H9 (cell line): Measurements from ENCODE around the gene MSI2. TPM values are rescaled to one million over a fixed set of nuclear protein-coding genes. Genes with fewer than 3 reads are reported as not detected.

Experiments
- DNase-seq: peaks from one replicate; pipeline ENCODE4 v3.0.0-alpha.2; 2017
- H2AFZ ChIP-seq: one replicate; pipeline ENCODE4 v1.6.1; 2013; ENCODE audit warnings: mild to moderate bottlenecking, low read length, control low read depth, moderate library complexity
- H2AK5ac ChIP-seq: 2 replicates; pipeline ENCODE4 v1.6.1; 2013; ENCODE audit warnings: low read length, control low read depth, mixed read lengths; ENCODE audit not compliant: insufficient read length
- H2BK120ac ChIP-seq: one replicate; pipeline ENCODE4 v1.6.1; 2013; ENCODE audit warnings: low read depth, mild to moderate bottlenecking, low read length, control low read depth, inconsistent platforms; ENCODE audit not compliant: poor library complexity, severe bottlenecking
- H2BK12ac ChIP-seq: 2 replicates; pipeline ENCODE4 v1.6.1; 2013; ENCODE audit warnings: low read length, control low read depth, mixed read lengths, low read depth; ENCODE audit not compliant: insufficient read length
- H2BK15ac ChIP-seq: 2 replicates; pipeline ENCODE4 v1.6.1; 2013; ENCODE audit warnings: low read depth, low read length, control low read depth
- H2BK20ac ChIP-seq: one replicate; pipeline ENCODE4 v1.6.1; 2013; ENCODE audit warnings: low read depth, mild to moderate bottlenecking, low read length, control low read depth, inconsistent platforms; ENCODE audit not compliant: poor library complexity, severe bottlenecking
- H2BK5ac ChIP-seq: 2 replicates; pipeline ENCODE4 v1.6.1; 2013; ENCODE audit warnings: low read length, control low read depth, mixed read lengths; ENCODE audit not compliant: insufficient read length
- H3K14ac ChIP-seq: 2 replicates; pipeline ENCODE4 v1.6.1; 2013; ENCODE audit warnings: low read length, control low read depth; ENCODE audit not compliant: insufficient read depth
- H3K18ac ChIP-seq: 2 replicates; pipeline ENCODE4 v1.6.1; 2013; ENCODE audit warnings: low read depth, mild to moderate bottlenecking, mixed read lengths, low read length, control low read depth; ENCODE audit not compliant: insufficient read length
- H3K23ac ChIP-seq: 2 replicates; pipeline ENCODE4 v1.6.1; 2013; ENCODE audit warnings: low read length, control low read depth, mixed read lengths, low read depth; ENCODE audit not compliant: insufficient read length
- H3K23me2 ChIP-seq: 2 replicates; pipeline ENCODE4 v1.6.1; 2013; ENCODE audit warnings: low read depth, mild to moderate bottlenecking, mixed read lengths, low read length, control low read depth; ENCODE audit not compliant: insufficient read length, poor library complexity, severe bottlenecking
- H3K27ac ChIP-seq: 2 replicates; pipeline ENCODE4 v1.5.1; 2013; ENCODE audit warnings: low read length, control low read depth, mixed read lengths, low read depth; ENCODE audit not compliant: insufficient read length
- H3K27me3 ChIP-seq: 2 replicates; pipeline ENCODE4 v1.6.1; 2013; ENCODE audit warnings: low read length, control low read depth, inconsistent platforms; ENCODE audit not compliant: insufficient read depth
- H3K4ac ChIP-seq: 2 replicates; pipeline ENCODE4 v1.6.1; 2013; ENCODE audit warnings: low read depth, mild to moderate bottlenecking, control low read depth, inconsistent platforms, low read length, moderate library complexity
- H3K4me1 ChIP-seq: 2 replicates; pipeline ENCODE4 v1.6.1; 2013; ENCODE audit warnings: low read length, control low read depth, inconsistent platforms; ENCODE audit not compliant: insufficient read depth
- H3K4me2 ChIP-seq: 2 replicates; pipeline ENCODE4 v1.6.1; 2013; ENCODE audit warnings: low read length, control low read depth, mixed read lengths; ENCODE audit not compliant: insufficient read length, insufficient read depth
- H3K56ac ChIP-seq: 2 replicates; pipeline ENCODE4 v1.6.1; 2013; ENCODE audit warnings: low read depth, mild to moderate bottlenecking, mixed read lengths, low read length, control low read depth; ENCODE audit not compliant: insufficient read length
- H3K79me1 ChIP-seq: 2 replicates; pipeline ENCODE4 v1.6.1; 2013; ENCODE audit warnings: low read depth, mild to moderate bottlenecking, moderate library complexity, low read length, control low read depth, inconsistent platforms; ENCODE audit not compliant: insufficient read depth, poor library complexity, severe bottlenecking
- H3K79me2 ChIP-seq: 2 replicates; pipeline ENCODE4 v1.6.1; 2013; ENCODE audit warnings: low read length, control low read depth, inconsistent platforms; ENCODE audit not compliant: insufficient read depth
- H3K9ac ChIP-seq: 2 replicates; pipeline ENCODE4 v1.6.1; 2013; ENCODE audit warnings: low read length, control low read depth, mixed read lengths; ENCODE audit not compliant: insufficient read length; ENCODE audit errors: extremely low read depth
- H3K9me3 ChIP-seq: one replicate; pipeline ENCODE4 v1.6.1; 2013; ENCODE audit warnings: low read depth, low read length, inconsistent platforms; ENCODE audit not compliant: control insufficient read depth
- H3T11ph ChIP-seq: one replicate; pipeline ENCODE4 v1.6.1; 2013; ENCODE audit warnings: mild to moderate bottlenecking, low read length, control low read depth, inconsistent platforms
- H4K20me1 ChIP-seq: one replicate; pipeline ENCODE4 v1.6.1; 2013; ENCODE audit not compliant: control insufficient read depth, insufficient read length, insufficient read depth
- H4K5ac ChIP-seq: 2 replicates; pipeline ENCODE4 v1.6.1; 2013; ENCODE audit warnings: low read depth, mild to moderate bottlenecking, mixed read lengths, low read length, control low read depth; ENCODE audit not compliant: insufficient read length
- H4K8ac ChIP-seq: replicated peaks from 2 replicates; pipeline ENCODE4 v1.6.1; 2013; ENCODE audit warnings: low read length, control low read depth, mixed read lengths, low read depth; ENCODE audit not compliant: insufficient read length
- H4K91ac ChIP-seq: 2 replicates; pipeline ENCODE4 v1.6.1; 2013; ENCODE audit warnings: low read depth, mild to moderate bottlenecking, moderate library complexity, mixed read lengths, low read length, control low read depth; ENCODE audit not compliant: insufficient read length
- H3K27ac Mint-ChIP-seq, 3 experiments: 2 replicates in 2 of 3; 3 replicates in 1 of 3; pipeline ENCODE4 v1.8.0; 2020 to 2021; ENCODE audit warnings: mixed read lengths in 3 of 3, mild to moderate bottlenecking in 1 of 3, moderate library complexity in 1 of 3
- H3K27me3 Mint-ChIP-seq: 2 replicates; pipeline ENCODE4 v1.8.0; 2021; ENCODE audit warnings: low read depth, mild to moderate bottlenecking, moderate library complexity, mixed read lengths
- H3K36me3 Mint-ChIP-seq, 3 experiments: 2 replicates in 2 of 3; 3 replicates in 1 of 3; pipeline ENCODE4 v1.8.0; 2020 to 2021; ENCODE audit warnings: low read depth in 3 of 3, mixed read lengths in 3 of 3; ENCODE audit not compliant: insufficient read depth in 1 of 3
- H3K4me1 Mint-ChIP-seq, 2 experiments: 2 replicates each; pipeline ENCODE4 v1.8.0; 2020; ENCODE audit warnings: mixed read lengths in 2 of 2
- H3K4me3 Mint-ChIP-seq, 2 experiments: 2 replicates in 1 of 2; 3 replicates in 1 of 2; pipeline ENCODE4 v1.8.0; 2020 to 2021; ENCODE audit warnings: mild to moderate bottlenecking in 2 of 2, mixed read lengths in 2 of 2, moderate library complexity in 1 of 2
- H3K9me3 Mint-ChIP-seq, 2 experiments: 2 replicates in 1 of 2; 3 replicates in 1 of 2; pipeline ENCODE4 v1.8.0; 2020; ENCODE audit warnings: mild to moderate bottlenecking in 2 of 2, mixed read lengths in 2 of 2, moderate library complexity in 1 of 2
- WGBS: extraction: QIAGEN DNeasy Blood & Tissue Kit; methylation state at CpG from one replicate; pipeline ENCODE4 v1.1.7; 2013; ENCODE audit warnings: missing lambda C conversion rate, low lambda C conversion rate, mixed read lengths; ENCODE audit not compliant: insufficient read length; ENCODE audit errors: extremely low coverage; 5-methylcytosine and 5-hydroxymethylcytosine counted together
- total RNA-seq: library from RNA; stranded (reverse); gene quantifications from 2 replicates; pipeline ENCODE4 v1.2.1, GENCODE V29; 2021
- TF ChIP-seq, protein P1 (sequence below): fragments of 200-600 bp; sonication (generic); conservative IDR thresholded peaks from 3 replicates; pipeline ENCODE4 v1.8.0; 2021; ENCODE audit warnings: antibody characterized with exemption, mild to moderate bottlenecking

Gene MSI2
- total RNA-seq, 1 experiment from 2014 or later, result 98.5 TPM

DNA sequence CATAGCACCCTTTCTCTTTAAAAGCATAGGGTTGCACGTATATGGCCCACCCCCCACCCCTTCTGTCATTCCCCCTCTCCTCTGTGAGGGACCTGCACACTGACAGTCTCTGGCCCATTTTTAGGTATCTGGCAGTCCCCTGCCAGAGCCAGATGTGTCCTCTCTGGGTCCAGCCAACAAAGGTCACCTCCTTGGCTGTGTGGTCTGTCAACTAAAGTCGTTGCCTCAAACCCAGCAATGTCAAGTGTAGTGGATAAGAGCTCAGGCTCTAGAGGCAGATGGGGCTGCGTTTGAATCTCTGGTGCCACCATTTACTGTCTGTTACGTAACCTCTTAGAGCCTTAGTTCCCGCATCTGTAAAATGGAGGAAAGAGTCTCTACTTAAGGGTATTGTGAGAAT lies 211.5 kb downstream of the MSI2 start:
- no peak overlapping the region for H2BK20ac ChIP-seq
- no peaks in the 10 kb centered on the region for H3K79me1 ChIP-seq
- H2BK12ac ChIP-seq, result no peak overlapping the region
- H4K8ac ChIP-seq, result no peak overlapping the region
- no peaks in the 10 kb centered on the region for H4K20me1 ChIP-seq
- no peak overlapping the region for H3K23ac ChIP-seq
- H3K9me3 ChIP-seq, result no peaks in the 10 kb centered on the region
- TF ChIP-seq, protein P1, sequence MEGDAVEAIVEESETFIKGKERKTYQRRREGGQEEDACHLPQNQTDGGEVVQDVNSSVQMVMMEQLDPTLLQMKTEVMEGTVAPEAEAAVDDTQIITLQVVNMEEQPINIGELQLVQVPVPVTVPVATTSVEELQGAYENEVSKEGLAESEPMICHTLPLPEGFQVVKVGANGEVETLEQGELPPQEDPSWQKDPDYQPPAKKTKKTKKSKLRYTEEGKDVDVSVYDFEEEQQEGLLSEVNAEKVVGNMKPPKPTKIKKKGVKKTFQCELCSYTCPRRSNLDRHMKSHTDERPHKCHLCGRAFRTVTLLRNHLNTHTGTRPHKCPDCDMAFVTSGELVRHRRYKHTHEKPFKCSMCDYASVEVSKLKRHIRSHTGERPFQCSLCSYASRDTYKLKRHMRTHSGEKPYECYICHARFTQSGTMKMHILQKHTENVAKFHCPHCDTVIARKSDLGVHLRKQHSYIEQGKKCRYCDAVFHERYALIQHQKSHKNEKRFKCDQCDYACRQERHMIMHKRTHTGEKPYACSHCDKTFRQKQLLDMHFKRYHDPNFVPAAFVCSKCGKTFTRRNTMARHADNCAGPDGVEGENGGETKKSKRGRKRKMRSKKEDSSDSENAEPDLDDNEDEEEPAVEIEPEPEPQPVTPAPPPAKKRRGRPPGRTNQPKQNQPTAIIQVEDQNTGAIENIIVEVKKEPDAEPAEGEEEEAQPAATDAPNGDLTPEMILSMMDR, result no peak
- no peak overlapping the region for H2BK5ac ChIP-seq
- H3K4me1 ChIP-seq, result peaks cover 23% of the 10 kb centered on the region; the same call in 1 of the 2 replicates
- no peak overlapping the region for H3K27ac ChIP-seq
- H3K9ac ChIP-seq, result no peak overlapping the region
- H3K4ac ChIP-seq, result no peak overlapping the region
- H3T11ph ChIP-seq, result no peak overlapping the region
- H2BK120ac ChIP-seq, result no peak overlapping the region
- no peak overlapping the region for H3K56ac ChIP-seq
- no peaks in the 10 kb centered on the region; the same call in 1 of the 2 replicates for H3K27me3 ChIP-seq
- H3K23me2 ChIP-seq, result no peaks in the 10 kb centered on the region
- no peaks in the 10 kb centered on the region for H3K9me3 Mint-ChIP-seq
- no peak overlapping the region for H2AK5ac ChIP-seq
- no peaks in the 10 kb centered on the region for H3K79me2 ChIP-seq
- WGBS, result no CpG with 5 or more reads among the region's 5 CpGs
- peaks cover 0 to 4% (median 0%) of the 10 kb centered on the region in 3 experiments; a peak in 1 of 7 replicates for H3K36me3 Mint-ChIP-seq
- H2BK15ac ChIP-seq, result no peak overlapping the region
- H3K4me2 ChIP-seq, result no peak overlapping the region
- no peak for DNase-seq
- no peak overlapping the region for H4K91ac ChIP-seq
- no peaks in the 10 kb centered on the region for H3K27me3 Mint-ChIP-seq
- H3K4me1 Mint-ChIP-seq, result peaks cover 78 to 90% of the 10 kb centered on the region in 2 experiments
- no peak overlapping the region for H2AFZ ChIP-seq
- no peak overlapping the region; the same call in 1 of the 2 replicates for H3K14ac ChIP-seq
- no peak overlapping the region for H3K18ac ChIP-seq
- no peak overlapping the region for H3K27ac Mint-ChIP-seq
- no peak overlapping the region for H4K5ac ChIP-seq
- no peak overlapping the region for H3K4me3 Mint-ChIP-seq
